ENCODE measurements around the gene BAK1. TPM values are rescaled to one million over a fixed set of nuclear protein-coding genes. Genes with fewer than 3 reads are reported as not detected.

BAK1 gene
- total RNA-seq, 1 experiment from 2014 or later: 40.0 TPM

DNA sequence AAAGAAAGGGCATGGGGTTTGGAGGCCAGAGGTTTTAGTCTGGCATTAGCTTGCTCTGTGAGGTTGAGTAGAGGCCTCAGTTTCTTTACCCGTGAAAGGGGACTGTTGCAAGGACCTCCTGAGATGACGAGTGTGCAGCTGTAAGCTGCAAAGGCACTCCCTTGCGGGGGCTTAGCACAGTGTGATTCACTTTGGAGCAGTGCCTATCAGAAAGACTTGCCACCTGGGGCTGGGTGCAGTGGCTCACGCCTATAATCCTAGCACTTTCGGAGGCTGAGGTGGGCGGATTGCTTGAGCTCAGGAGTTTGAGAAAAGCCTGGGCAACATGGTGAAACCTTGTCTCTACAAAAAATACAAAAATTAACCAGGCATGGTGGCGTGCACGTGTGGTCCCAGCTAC is 7.5 kb upstream of the BAK1 start:
- Histone ChIP-seq H3K4ac (ENCODE audit: low read depth, low read length) (no peak overlapping the region), H2AFZ (ENCODE audit: low read length) (no peak overlapping the region), H3K23ac (ENCODE audit: insufficient read length, low read depth, low read length) (no peak overlapping the region), H2BK20ac (ENCODE audit: low read depth, low read length, poor library complexity, severe bottlenecking) (no peak overlapping the region), H4K5ac (ENCODE audit: insufficient read length, low read depth, low read length) (no peak overlapping the region), H3K4me2 (ENCODE audit: insufficient read depth, insufficient read length, low read length) (no peak overlapping the region), H3K18ac (ENCODE audit: insufficient read length, low read depth, low read length) (no peak overlapping the region), H3K9me3 (ENCODE audit: control insufficient read depth, low read depth, low read length) (no peaks in the 10 kb centered on the region), H2BK5ac (ENCODE audit: insufficient read length, low read length) (no peak overlapping the region), H3T11ph (ENCODE audit: low read length) (no peak overlapping the region), H3K79me1 (ENCODE audit: insufficient read depth, low read depth, low read length, poor library complexity, severe bottlenecking) (no peaks in the 10 kb centered on the region), H4K91ac (ENCODE audit: insufficient read length, low read depth, low read length) (no peak overlapping the region), H3K27ac (ENCODE audit: insufficient read length, low read depth, low read length) (no peak overlapping the region), H3K9ac (ENCODE audit: extremely low read depth, insufficient read length, low read length) (no peak overlapping the region), H4K8ac (replicated peaks; ENCODE audit: insufficient read length, low read depth, low read length) (no peak overlapping the region), H3K27me3 (ENCODE audit: insufficient read depth, low read length) (no peaks in the 10 kb centered on the region), H3K56ac (ENCODE audit: insufficient read length, low read depth, low read length) (no peak overlapping the region), H2BK15ac (ENCODE audit: low read depth, low read length) (no peak overlapping the region), H4K20me1 (ENCODE audit: control insufficient read depth, insufficient read depth, insufficient read length) (no peaks in the 10 kb centered on the region), H3K23me2 (ENCODE audit: insufficient read length, low read depth, low read length, poor library complexity, severe bottlenecking) (no peaks in the 10 kb centered on the region), H2BK120ac (ENCODE audit: low read depth, low read length, poor library complexity, severe bottlenecking) (no peak overlapping the region), H2AK5ac (ENCODE audit: insufficient read length, low read length) (no peak overlapping the region), H3K79me2 (ENCODE audit: insufficient read depth, low read length) (no peaks in the 10 kb centered on the region), H3K14ac (ENCODE audit: insufficient read depth, low read length) (no peak overlapping the region), H2BK12ac (ENCODE audit: insufficient read length, low read depth, low read length) (no peak overlapping the region), H3K4me1 (ENCODE audit: insufficient read depth, low read length) (no peaks in the 10 kb centered on the region; the same call in 1 of the 2 replicates)
- H3K4me1 Mint-ChIP-seq: peaks cover 22 to 31% of the 10 kb centered on the region in 2 experiments
- no peak overlapping the region for H3K4me3 Mint-ChIP-seq
- DNase-seq: no peak
- peaks cover 0 to 5% of the 10 kb centered on the region in 2 experiments; a peak in 2 of 5 replicates for H3K9me3 Mint-ChIP-seq
- no CpG with 5 or more reads among the region's 8 CpGs for WGBS (ENCODE audit: extremely low coverage, insufficient read length, low lambda C conversion rate)
- TF ChIP-seq, protein P1, sequence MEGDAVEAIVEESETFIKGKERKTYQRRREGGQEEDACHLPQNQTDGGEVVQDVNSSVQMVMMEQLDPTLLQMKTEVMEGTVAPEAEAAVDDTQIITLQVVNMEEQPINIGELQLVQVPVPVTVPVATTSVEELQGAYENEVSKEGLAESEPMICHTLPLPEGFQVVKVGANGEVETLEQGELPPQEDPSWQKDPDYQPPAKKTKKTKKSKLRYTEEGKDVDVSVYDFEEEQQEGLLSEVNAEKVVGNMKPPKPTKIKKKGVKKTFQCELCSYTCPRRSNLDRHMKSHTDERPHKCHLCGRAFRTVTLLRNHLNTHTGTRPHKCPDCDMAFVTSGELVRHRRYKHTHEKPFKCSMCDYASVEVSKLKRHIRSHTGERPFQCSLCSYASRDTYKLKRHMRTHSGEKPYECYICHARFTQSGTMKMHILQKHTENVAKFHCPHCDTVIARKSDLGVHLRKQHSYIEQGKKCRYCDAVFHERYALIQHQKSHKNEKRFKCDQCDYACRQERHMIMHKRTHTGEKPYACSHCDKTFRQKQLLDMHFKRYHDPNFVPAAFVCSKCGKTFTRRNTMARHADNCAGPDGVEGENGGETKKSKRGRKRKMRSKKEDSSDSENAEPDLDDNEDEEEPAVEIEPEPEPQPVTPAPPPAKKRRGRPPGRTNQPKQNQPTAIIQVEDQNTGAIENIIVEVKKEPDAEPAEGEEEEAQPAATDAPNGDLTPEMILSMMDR (conservative IDR thresholded peaks at IDR 0.05): no peak
- peaks cover 12% of the 10 kb centered on the region; the same call in 1 of the 2 replicates for H3K27me3 Mint-ChIP-seq (ENCODE audit: low read depth)
- no peaks in the 10 kb centered on the region for H3K36me3 Mint-ChIP-seq (ENCODE audit: insufficient read depth in 1 of 3, low read depth in 3 of 3)
- H3K27ac Mint-ChIP-seq: no peak overlapping the region
